ENCODE measurements around the gene TNRC6C.

DNA sequence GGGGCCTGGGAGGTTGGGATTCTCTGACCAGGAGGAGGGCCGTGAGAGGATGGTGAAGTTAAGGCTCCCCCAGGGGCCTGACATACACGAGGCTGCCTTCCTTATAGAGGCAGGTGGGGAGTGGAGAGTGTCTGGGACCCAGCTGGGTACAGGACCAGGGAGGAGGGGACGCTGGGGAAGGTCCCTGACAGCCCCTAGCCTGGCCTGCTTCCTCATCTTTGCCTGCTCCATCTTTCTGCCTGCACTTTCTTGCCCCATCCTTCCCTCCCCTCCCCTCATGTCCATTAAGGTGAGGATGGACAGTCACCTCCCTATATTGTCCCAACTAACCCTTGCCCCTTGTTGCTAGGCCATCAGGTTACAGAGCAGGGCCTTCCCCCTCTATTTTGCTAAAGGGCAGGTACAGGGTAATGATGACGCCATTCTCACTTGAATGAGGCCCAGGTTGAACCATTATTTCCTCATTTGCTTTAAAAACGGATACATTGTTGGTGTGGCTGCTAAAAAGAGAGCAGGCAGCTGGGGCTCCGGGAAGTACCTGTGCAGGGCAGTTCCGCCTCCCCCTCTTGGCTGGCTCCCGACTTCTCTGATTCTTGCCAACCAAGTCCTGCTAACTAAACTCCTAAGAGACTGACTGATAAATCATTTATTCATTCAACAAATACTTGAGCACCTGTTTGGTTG, 189.0 kb downstream of the TNRC6C start:
- TF ChIP-seq GATA3 (IDR thresholded peaks at IDR 0.05; ENCODE audit: low read depth, low read length) (no peak), GATA2 (IDR thresholded peaks at IDR 0.05; ENCODE audit: low read depth, low read length) (no peak)

Measured in SH-SY5Y (cell line).